MCF 10A (cell line): ENCODE results near the gene CDKL5. TPM values are rescaled to one million over a fixed set of nuclear protein-coding genes. Genes with fewer than 3 reads are reported as not detected.

Experiments used
- BruUV-seq: library from RNA; stranded (reverse); fragments of 400-500 nt; replicated peaks from 2 replicates; lab custom pipeline; 2021; lab: Mats Ljungman, UMichigan
- CTCF ChIA-PET: fragments of 300-600 bp; sonication (Branson Sonifier 250); formaldehyde crosslinking; extraction: SDS; loops from one replicate; lab custom pipeline; 2021; ENCODE audit warnings: antibody characterized with exemption, inconsistent platforms; lab: Yijun Ruan, JAX
- POLR2A ChIA-PET: fragments of 300-600, 350-650 bp; sonication (Branson Sonifier 250); formaldehyde crosslinking; extraction: SDS; loops from one replicate; lab custom pipeline; 2020; ENCODE audit warnings: antibody characterized with exemption, inconsistent platforms; lab: Yijun Ruan, JAX
- DNase-seq: peaks from one replicate; pipeline ENCODE4 v3.0.0-alpha.2; 2018; ENCODE audit not compliant: unreplicated experiment
- H3K27ac Mint-ChIP-seq: one replicate; pipeline ENCODE4 v1.8.0; 2022; ENCODE audit warnings: mild to moderate bottlenecking, low read depth, mixed read lengths; ENCODE audit not compliant: unreplicated experiment
- H3K27me3 Mint-ChIP-seq: one replicate; pipeline ENCODE4 v1.8.0; 2022; ENCODE audit warnings: mixed read lengths; ENCODE audit not compliant: insufficient read depth, unreplicated experiment
- H3K36me3 Mint-ChIP-seq: one replicate; pipeline ENCODE4 v1.8.0; 2022; ENCODE audit warnings: mild to moderate bottlenecking, moderate library complexity, mixed read lengths; ENCODE audit not compliant: insufficient read depth, unreplicated experiment
- H3K4me1 Mint-ChIP-seq: one replicate; pipeline ENCODE4 v1.8.0; 2022; ENCODE audit warnings: mixed read lengths; ENCODE audit not compliant: insufficient read depth, unreplicated experiment
- H3K4me3 Mint-ChIP-seq: one replicate; pipeline ENCODE4 v1.8.0; 2022; ENCODE audit warnings: mild to moderate bottlenecking, moderate library complexity, mixed read lengths; ENCODE audit not compliant: unreplicated experiment
- H3K9me3 Mint-ChIP-seq: one replicate; pipeline ENCODE4 v1.8.0; 2022; ENCODE audit warnings: mixed read lengths; ENCODE audit not compliant: unreplicated experiment
- CTCF ChIP-seq: fragments of 200-600 bp; IDR thresholded peaks from one replicate; pipeline ENCODE4 v1.8.0; 2022; ENCODE audit warnings: antibody characterized with exemption, mild to moderate bottlenecking; ENCODE audit not compliant: unreplicated experiment
- intact Hi-C: fragments of 100-400 bp; cut with micrococcal nuclease; formaldehyde crosslinking; loops from 2 replicates; pipeline ENCODE4 v1.14.1; 2022
- total RNA-seq: library from RNA; stranded (reverse); gene quantifications from 2 replicates; pipeline ENCODE4 v1.2.3, GENCODE V29; 2022

The CDKL5 gene
- total RNA-seq, 1 experiment from 2014 or later = 8.2 TPM

GRCh38 chrX:18471296-18471695 lies 45.9 kb downstream of the CDKL5 start:
- DNase-seq = no peak
- no peak for TF ChIP-seq CTCF
- Mint-ChIP-seq H3K9me3 (peaks cover 8% of the 10 kb centered on the region), H3K4me1 (no peaks in the 10 kb centered on the region), H3K36me3 (no peaks in the 10 kb centered on the region), H3K27me3 (no peaks in the 10 kb centered on the region), H3K4me3 (no peak overlapping the region), H3K27ac (no peak overlapping the region)
- ChIA-PET CTCF (no interaction called here), POLR2A (no interaction called here)
- intact Hi-C loops = no loop called here
- no TSS peak for BruUV-seq

GRCh38 chrX:18490806-18491555 lies 65.6 kb downstream of the CDKL5 start:
- H3K4me1 Mint-ChIP-seq = no peaks in the 10 kb centered on the region
- POLR2A ChIA-PET = no interaction called here
- intact Hi-C loops = no loop called here
- TF ChIP-seq CTCF = no peak
- no peaks in the 10 kb centered on the region for H3K27me3 Mint-ChIP-seq
- no peak overlapping the region for H3K4me3 Mint-ChIP-seq
- no peak for DNase-seq
- no peaks in the 10 kb centered on the region for H3K9me3 Mint-ChIP-seq
- CTCF ChIA-PET = interaction anchor here (0.6 kb wide), 1 partner anchor 56 kb away, joined by 3 read pairs; no protein-coding TSS in a partner anchor
- BruUV-seq = no TSS peak
- H3K27ac Mint-ChIP-seq = no peak overlapping the region
- no peaks in the 10 kb centered on the region for H3K36me3 Mint-ChIP-seq

- Mint-ChIP-seq H3K27ac (no peak overlapping the region), H3K9me3 (no peaks in the 10 kb centered on the region), H3K4me3 (no peak overlapping the region), H3K36me3 (no peaks in the 10 kb centered on the region), H3K27me3 (no peaks in the 10 kb centered on the region), H3K4me1 (no peaks in the 10 kb centered on the region)
- DNase-seq = no peak
- intact Hi-C loops = no loop called here
- no TSS peak for BruUV-seq
- CTCF ChIA-PET = no interaction called here
- no peak for TF ChIP-seq CTCF
- POLR2A ChIA-PET = no interaction called here
These were observed 66.4 kb downstream of the CDKL5 start for GRCh38 chrX:18491587-18492340.

- no peak for TF ChIP-seq CTCF
- no peaks in the 10 kb centered on the region for H3K9me3 Mint-ChIP-seq
- DNase-seq = no peak
- no peak overlapping the region for H3K4me3 Mint-ChIP-seq
- intact Hi-C loops = no loop called here
- no peaks in the 10 kb centered on the region for H3K27me3 Mint-ChIP-seq
- CTCF ChIA-PET = interaction anchor here (0.5 kb wide), 1 partner anchor 121 kb away, joined by 3 read pairs; no protein-coding TSS in a partner anchor
- POLR2A ChIA-PET = no interaction called here
- H3K4me1 Mint-ChIP-seq = no peaks in the 10 kb centered on the region
- H3K36me3 Mint-ChIP-seq = no peaks in the 10 kb centered on the region
- no TSS peak for BruUV-seq
- H3K27ac Mint-ChIP-seq = no peak overlapping the region
These were observed 109.5 kb downstream of the CDKL5 start for GRCh38 chrX:18534949-18535348.
